Choroid plexus epithelial cell (primary cell): ENCODE measurements around the gene NKTR.

ENCODE experiments used
- DNase-seq: peaks from one replicate; pipeline ENCODE4 v3.0.0-alpha.2; 2010; ENCODE audit warnings: low read depth
- H3K4me3 ChIP-seq: 2 replicates; pipeline ENCODE4 v1.5.1; 2011; ENCODE audit warnings: low read depth, mild to moderate bottlenecking, control low read depth, low read length, moderate library complexity
- TF ChIP-seq, protein P1 (sequence below): conservative IDR thresholded peaks from 2 replicates; pipeline ENCODE4 v1.5.1; 2011; ENCODE audit warnings: low read depth, mild to moderate bottlenecking, control low read depth, inconsistent platforms, low read length, moderate library complexity

NKTR gene

DNA sequence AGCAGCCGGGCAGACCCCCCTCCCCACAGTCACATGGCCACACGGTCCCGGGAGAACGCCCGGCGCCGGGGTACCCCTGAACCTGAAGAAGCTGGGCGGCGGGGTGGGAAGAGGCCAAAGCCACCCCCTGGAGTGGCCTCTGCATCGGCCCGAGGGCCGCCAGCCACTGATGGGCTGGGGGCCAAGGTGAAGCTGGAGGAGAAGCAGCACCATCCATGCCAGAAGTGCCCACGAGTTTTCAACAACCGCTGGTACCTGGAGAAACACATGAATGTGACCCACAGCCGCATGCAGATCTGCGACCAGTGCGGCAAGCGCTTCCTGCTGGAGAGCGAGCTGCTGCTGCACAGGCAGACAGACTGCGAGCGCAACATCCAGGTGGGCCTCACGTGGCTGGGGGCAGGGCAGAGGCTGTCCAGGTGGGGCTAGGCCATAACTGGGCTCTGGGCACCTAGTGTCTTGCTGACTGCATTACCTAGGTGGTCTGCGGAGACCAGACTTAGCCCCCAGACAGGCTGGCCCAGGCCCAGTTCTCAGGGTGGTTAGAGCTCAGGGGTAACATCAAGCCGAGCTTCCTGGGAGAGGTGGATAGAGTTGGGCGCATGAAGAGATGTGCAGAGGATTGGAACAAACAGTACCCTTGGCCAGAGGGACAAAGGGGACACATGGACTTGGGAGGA, 59.1 kb downstream of the NKTR start:
- TF ChIP-seq, protein P1, sequence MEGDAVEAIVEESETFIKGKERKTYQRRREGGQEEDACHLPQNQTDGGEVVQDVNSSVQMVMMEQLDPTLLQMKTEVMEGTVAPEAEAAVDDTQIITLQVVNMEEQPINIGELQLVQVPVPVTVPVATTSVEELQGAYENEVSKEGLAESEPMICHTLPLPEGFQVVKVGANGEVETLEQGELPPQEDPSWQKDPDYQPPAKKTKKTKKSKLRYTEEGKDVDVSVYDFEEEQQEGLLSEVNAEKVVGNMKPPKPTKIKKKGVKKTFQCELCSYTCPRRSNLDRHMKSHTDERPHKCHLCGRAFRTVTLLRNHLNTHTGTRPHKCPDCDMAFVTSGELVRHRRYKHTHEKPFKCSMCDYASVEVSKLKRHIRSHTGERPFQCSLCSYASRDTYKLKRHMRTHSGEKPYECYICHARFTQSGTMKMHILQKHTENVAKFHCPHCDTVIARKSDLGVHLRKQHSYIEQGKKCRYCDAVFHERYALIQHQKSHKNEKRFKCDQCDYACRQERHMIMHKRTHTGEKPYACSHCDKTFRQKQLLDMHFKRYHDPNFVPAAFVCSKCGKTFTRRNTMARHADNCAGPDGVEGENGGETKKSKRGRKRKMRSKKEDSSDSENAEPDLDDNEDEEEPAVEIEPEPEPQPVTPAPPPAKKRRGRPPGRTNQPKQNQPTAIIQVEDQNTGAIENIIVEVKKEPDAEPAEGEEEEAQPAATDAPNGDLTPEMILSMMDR = no peak
- H3K4me3 ChIP-seq = no peak overlapping the region
- no peak for DNase-seq

DNA sequence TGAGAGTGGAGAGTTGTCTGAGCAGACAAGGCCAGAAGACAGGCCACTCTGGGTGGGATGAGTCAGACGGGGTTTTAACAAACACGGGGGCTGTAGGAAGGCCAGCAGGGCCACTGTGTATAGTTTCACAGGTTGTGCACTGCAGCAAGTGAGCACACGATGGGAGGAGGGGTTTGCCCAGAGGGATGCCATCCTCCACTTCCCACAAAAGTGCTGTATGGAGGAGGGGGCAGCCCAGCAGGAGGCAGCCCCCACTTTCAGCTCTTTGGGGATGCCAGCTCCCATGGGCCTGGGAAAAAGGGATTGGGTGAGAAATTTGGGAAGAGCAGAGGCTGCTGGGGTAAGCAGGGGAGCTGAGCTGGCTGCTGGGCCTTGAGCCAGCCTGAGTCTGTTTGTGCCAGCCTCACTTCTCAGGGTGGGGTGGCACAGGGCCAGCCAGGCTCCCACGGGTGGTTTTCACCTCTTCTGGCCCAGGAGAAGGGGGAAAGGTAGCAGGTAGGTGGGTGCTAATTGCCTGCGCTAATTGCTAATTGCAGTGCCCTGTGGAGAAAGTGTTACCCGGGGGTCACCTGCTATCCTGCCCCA, 59.7 kb downstream of the NKTR start:
- H3K4me3 ChIP-seq = no peak overlapping the region

DNA sequence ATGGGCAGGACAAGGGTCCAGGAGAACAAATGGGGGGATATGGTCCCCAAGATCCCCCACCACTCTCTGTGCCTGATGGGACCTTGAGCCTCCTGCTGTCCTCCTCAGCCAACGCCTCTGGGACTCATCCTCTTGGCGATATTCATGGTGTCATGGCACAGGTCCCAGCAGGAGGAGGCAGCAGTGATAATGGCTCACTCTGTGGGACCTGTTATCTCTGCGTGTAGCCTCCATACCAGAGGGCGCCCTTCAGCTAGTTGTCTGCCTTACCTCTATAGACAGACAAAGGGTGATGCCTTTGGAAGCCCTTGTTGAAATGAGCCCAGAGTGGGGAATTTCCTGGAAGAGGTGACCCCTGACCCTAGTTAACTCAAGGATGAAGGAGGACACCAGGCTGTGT, 60.4 kb downstream of the NKTR start:
- no peak overlapping the region for H3K4me3 ChIP-seq
- TF ChIP-seq, protein P1 = no peak
- DNase-seq = no peak

More for the DNA sequence above, 59.7 kb downstream of the NKTR start:
- TF ChIP-seq, protein P1 = no peak
- no peak for DNase-seq

DNA sequence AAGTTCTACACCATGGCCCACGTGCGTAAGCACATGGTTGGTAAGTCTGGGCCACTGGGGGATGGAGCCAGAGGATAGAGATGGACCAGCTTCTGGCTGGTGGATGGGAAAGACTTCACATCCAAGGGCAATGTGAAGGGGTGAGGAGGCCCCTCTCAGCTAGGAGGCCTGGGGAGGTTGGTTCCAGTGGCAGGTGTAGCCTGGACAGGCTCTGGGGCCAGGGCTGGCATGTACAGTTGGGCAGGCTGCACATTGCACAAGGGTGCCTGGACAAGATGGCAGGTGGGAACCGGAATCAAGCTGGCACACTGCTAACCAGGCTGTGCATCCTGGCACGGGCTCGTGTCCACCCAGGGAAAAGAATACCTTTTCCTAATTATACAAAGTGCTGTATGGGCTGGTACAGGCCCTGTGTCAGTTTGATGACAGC, 61.1 kb downstream of the NKTR start:
- no peak overlapping the region for H3K4me3 ChIP-seq
- TF ChIP-seq, protein P1 = no peak
- no peak for DNase-seq

DNA sequence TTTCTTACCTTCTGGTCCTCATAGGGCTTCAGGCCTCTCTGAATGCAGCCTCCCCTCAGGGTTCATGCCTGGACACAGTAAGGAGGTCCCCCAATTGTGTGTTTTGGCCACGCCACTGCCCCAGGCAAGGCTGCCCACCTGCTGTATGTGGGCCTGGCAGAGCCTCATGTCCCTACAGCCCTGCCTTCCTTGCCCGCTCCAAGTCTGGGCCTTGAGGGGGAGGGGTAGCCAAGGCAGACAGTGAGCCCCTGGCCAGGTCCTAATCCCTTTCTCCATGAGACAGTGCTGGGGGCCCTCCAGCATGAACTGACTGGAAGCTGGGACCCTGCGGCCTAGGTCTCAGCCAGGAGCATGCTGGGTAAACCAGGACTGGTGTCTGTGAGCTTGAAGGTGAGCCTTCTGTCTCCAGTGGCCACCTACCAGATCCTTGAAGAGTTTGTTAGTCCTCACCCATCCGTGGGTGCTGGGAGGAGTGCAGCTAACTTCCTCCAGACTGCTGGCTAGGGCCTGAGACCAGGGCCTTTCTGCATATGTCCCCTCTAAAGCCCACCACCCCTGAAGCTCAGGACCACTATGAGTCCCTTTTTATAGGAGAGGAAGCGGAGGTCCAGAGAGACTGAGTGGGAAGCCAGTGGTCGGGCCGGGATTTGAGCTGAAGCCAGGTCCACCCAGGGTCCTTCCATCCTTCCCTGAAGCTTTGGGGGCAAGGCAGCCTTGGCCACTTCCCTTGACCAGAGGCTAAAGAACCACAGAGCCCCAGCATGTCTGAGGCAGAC, 61.7 kb downstream of the NKTR start:
- TF ChIP-seq, protein P1 = no peak
- no peak for DNase-seq

DNA sequence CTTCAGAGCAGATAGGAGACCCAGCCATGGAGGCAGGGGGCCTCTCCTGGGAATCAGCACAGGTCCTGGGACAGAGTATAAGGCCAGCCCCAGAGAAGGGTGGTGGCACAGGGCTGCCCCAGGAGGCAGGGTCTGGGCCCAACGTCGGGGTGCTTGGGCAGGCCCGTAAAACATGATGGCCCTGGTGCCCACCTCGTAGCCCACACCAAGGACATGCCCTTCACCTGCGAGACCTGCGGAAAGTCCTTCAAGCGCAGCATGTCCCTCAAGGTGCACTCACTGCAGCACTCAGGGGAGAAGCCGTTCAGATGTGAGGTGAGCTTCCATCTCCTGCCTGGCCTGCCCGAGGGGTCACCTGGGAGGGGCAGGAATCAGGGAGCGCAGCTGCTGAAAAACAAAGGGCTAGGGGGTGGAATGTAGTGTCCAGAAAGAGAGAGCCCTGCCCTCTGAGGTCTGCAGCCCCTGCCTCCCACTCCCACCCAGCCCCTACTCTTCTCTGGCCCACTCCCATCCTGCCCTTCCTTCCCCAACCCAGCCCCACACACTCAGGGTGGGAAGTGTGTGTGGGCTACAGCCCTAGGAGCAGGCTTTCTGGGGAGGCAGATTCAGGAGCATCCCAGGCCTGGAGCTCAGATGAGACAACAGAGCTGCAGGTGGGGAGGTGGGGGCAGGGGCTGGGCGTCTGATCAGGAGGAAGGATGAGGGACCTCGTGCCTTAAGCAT, 62.5 kb downstream of the NKTR start:
- no peak for DNase-seq
- no peak overlapping the region for H3K4me3 ChIP-seq
- TF ChIP-seq, protein P1 = no peak

More for the DNA sequence above, 61.7 kb downstream of the NKTR start:
- H3K4me3 ChIP-seq = no peak overlapping the region
